Measurements from ENCODE around the gene SLF2. TPM values are rescaled to one million over a fixed set of nuclear protein-coding genes. Genes with fewer than 3 reads are reported as not detected.
A peak's percentile ranks its signal among the peaks of the same experiment; 100 is the strongest.

The SLF2 gene
- total RNA-seq, 1 donor from 2014 or later = 81.5 TPM

- peak; percentile 54 for DNase-seq (ENCODE audit: low read depth)
These were observed 99.0 kb downstream of the SLF2 start for GRCh38 chr10:101011517-101012423.

- peak; percentile 99 for DNase-seq (ENCODE audit: low read depth)
These were observed 100.0 kb downstream of the SLF2 start for GRCh38 chr10:101012525-101013364.

- DNase-seq (ENCODE audit: low read depth) = no peak
These were observed 100.6 kb downstream of the SLF2 start for GRCh38 chr10:101013365-101013825.

- DNase-seq (ENCODE audit: low read depth) = peak; percentile 75
These were observed 101.6 kb downstream of the SLF2 start for GRCh38 chr10:101014230-101014884.

MicroRNA genes within 50 kb of the gene (microRNA counts, 767-probe panel; counts per million panel counts)
- microRNA hsa-miR-608 = not detected

Small RNA genes lying within 50 kb of the gene (microRNA-seq; reads per million reads assigned to microRNA genes)
- gene MIR608 = not detected

Other genes starting within 250 kb of the SLF2 start
- not detected in 2 replicates for gene PAX2, start 167.4 kb upstream of the SLF2 start, total RNA-seq
- gene SEMA4G, start 56.5 kb downstream of the SLF2 start, total RNA-seq = 0.72 and 2.5 TPM in 2 replicates
- 65.6 and 70.2 TPM in 2 replicates for gene MRPL43, start 74.5 kb downstream of the SLF2 start, total RNA-seq
- gene TWNK, start 74.6 kb downstream of the SLF2 start, total RNA-seq = 5.1 and 5.8 TPM in 2 replicates
- 134 and 204 TPM in 2 replicates for gene LZTS2, start 86.8 kb downstream of the SLF2 start, total RNA-seq
- 0.16 and 1.9 TPM in 2 replicates for gene PDZD7, start 118.2 kb downstream of the SLF2 start, total RNA-seq
- 103 and 122 TPM in 2 replicates for gene SFXN3, start 118.3 kb downstream of the SLF2 start, total RNA-seq
- 34.7 and 37.5 TPM in 2 replicates for gene KAZALD1, start 149.0 kb downstream of the SLF2 start, total RNA-seq
- gene TLX1, start 218.3 kb downstream of the SLF2 start, total RNA-seq = not detected in 2 replicates

All from myocyte (in vitro differentiated cells).